ACC112 (cell line): ENCODE results near the gene GSS.
"Not testable (repeated sequence)": the region's sequence is repeated elsewhere in the genome, so short reads cannot be mapped to it uniquely, and the experiment has no call there.

Experiments
- H2AFZ ChIP-seq: fragments of 200-600 bp; sonication (generic); one replicate; pipeline ENCODE4 v1.6.0; 2017; ENCODE audit warnings: antibody characterized with exemption, low read length; ENCODE audit not compliant: unreplicated experiment
- H3K27ac ChIP-seq: fragments of 200-600 bp; sonication (generic); 2 replicates; pipeline ENCODE4 v1.5.1; 2014; ENCODE audit warnings: low read depth, mild to moderate bottlenecking, antibody characterized with exemption, low read length, moderate library complexity
- H3K27me3 ChIP-seq: fragments of 200-600 bp; sonication (generic); 2 replicates; pipeline ENCODE4 v1.6.1; 2014; ENCODE audit warnings: mild to moderate bottlenecking, antibody characterized with exemption, low read length, moderate library complexity, mixed read lengths; ENCODE audit not compliant: insufficient read depth
- H3K36me3 ChIP-seq: fragments of 200-600 bp; sonication (generic); 2 replicates; pipeline ENCODE4 v1.6.1; 2016; ENCODE audit warnings: mild to moderate bottlenecking, antibody characterized with exemption, low read length, moderate library complexity, mixed read lengths; ENCODE audit not compliant: insufficient read depth
- H3K4me1 ChIP-seq: fragments of 200-600 bp; sonication (generic); one replicate; pipeline ENCODE4 v1.6.1; 2016; ENCODE audit warnings: low read length, mixed read lengths; ENCODE audit not compliant: insufficient read depth, unreplicated experiment, control insufficient read depth
- H3K4me3 ChIP-seq: fragments of 200-600 bp; sonication (generic); 2 replicates; pipeline ENCODE4 v1.5.1; 2014; ENCODE audit warnings: mild to moderate bottlenecking, low read depth, low read length
- H3K79me2 ChIP-seq: fragments of 200-600 bp; sonication (generic); one replicate; pipeline ENCODE4 v1.6.0; 2016; ENCODE audit warnings: low read length; ENCODE audit not compliant: control insufficient read depth, unreplicated experiment, insufficient read depth

The GSS gene

GRCh38 chr20:34883087-34883688 lies 72.4 kb downstream of the GSS start:
- no peaks in the 10 kb centered on the region for H3K27me3 ChIP-seq
- no peak overlapping the region for H3K4me3 ChIP-seq
- no peaks in the 10 kb centered on the region for H3K79me2 ChIP-seq
- H3K36me3 ChIP-seq: peaks cover 6% of the 10 kb centered on the region; the same call in 1 of the 2 replicates
- H3K27ac ChIP-seq: no peak overlapping the region
- no peak overlapping the region for H2AFZ ChIP-seq
- no peaks in the 10 kb centered on the region for H3K4me1 ChIP-seq

GRCh38 chr20:34881689-34882088 lies 73.9 kb downstream of the GSS start:
- Histone ChIP-seq H3K4me1 (no peaks in the 10 kb centered on the region), H3K36me3 (peaks cover under 1% of the 10 kb centered on the region; the same call in 1 of the 2 replicates), H3K4me3 (no peak overlapping the region), H3K27me3 (no peaks in the 10 kb centered on the region), H2AFZ (no peak overlapping the region), H3K27ac (no peak overlapping the region), H3K79me2 (peaks cover 2% of the 10 kb centered on the region)

DNA sequence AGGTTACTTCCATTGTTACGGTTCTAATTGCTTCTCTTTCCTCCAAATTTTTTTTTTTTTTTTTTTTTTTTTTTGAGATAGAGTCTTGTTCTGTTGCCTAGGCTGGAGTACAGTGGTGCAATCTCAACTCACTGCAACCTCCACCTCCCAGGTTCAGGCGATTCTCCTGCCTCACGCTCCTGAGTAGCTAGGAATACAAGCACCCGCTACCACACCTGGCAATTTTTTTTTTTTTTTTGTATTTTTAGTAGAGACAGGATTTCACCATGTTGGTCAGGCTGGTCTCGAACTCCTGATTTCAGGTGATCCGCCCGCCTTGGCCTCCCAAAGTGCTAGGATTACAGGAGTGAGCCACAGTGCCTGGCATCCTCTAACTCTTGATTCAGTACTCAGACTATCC lies 74.6 kb downstream of the GSS start:
- not testable (repeated sequence) for H3K27ac ChIP-seq, H3K79me2 ChIP-seq, H3K4me3 ChIP-seq, H2AFZ ChIP-seq, H3K27me3 ChIP-seq, H3K4me1 ChIP-seq, H3K36me3 ChIP-seq

- Histone ChIP-seq H2AFZ (no peak overlapping the region), H3K27ac (no peak overlapping the region), H3K4me1 (peaks cover 6% of the 10 kb centered on the region), H3K36me3 (no peaks in the 10 kb centered on the region), H3K4me3 (no peak overlapping the region), H3K27me3 (no peaks in the 10 kb centered on the region), H3K79me2 (peaks cover 2% of the 10 kb centered on the region)
These were observed 75.3 kb downstream of the GSS start for GRCh38 chr20:34880215-34880850.
